Ovary (tissue), 3 donors: ENCODE data around the gene CLPSL1.

Experiments
- CTCF ChIP-seq, 3 donors: fragments of 450-650 bp in 2 of 3; fragments of 200-600 bp in 1 of 3; IDR thresholded peaks; one replicate each; pipeline versions ENCODE4 v1.5.1 to v1.8.0; 2016 to 2022; ENCODE audit warnings: antibody characterized with exemption in 3 of 3, mild to moderate bottlenecking in 1 of 3
- EP300 ChIP-seq: sonication (generic); formaldehyde crosslinking; IDR thresholded peaks from one replicate; pipeline ENCODE4 v1.6.1; 2017; ENCODE audit warnings: antibody characterized with exemption
- POLR2A ChIP-seq: fragments of 450-650 bp; IDR thresholded peaks from one replicate; pipeline ENCODE4 v1.6.1; 2017; ENCODE audit warnings: antibody characterized with exemption, mild to moderate bottlenecking, moderate library complexity
- donor health status: DM: no; HTN: no; CAD: no.

GRCh38 chr6:35739645-35740524 lies 40.9 kb upstream of the CLPSL1 start:
- TF ChIP-seq CTCF (IDR thresholded peaks at IDR 0.05) (no peak), POLR2A (no peak), EP300 (no peak)
